HepG2 (cell line): ENCODE data around the gene PP2D1. TPM values are rescaled to one million over a fixed set of nuclear protein-coding genes. Genes with fewer than 3 reads are reported as not detected.
A peak's percentile ranks its signal among the peaks of the same experiment; 100 is the strongest.

Source experiments
- ATAC-seq: fragments of 200-7000 bp; cut with Tn5 transposase; 3 replicates; pipeline ENCODE4 v1.9.1; 2020; ENCODE audit warnings: mild to moderate bottlenecking, moderate library complexity
- BruUV-seq: library from RNA; stranded (reverse); fragments of 400-500 nt; replicated peaks from 2 replicates; lab custom pipeline; 2021; lab: Mats Ljungman, UMichigan
- CTCF ChIA-PET: fragments of 300-600 bp; formaldehyde crosslinking; extraction: SDS; loops from one replicate; lab custom pipeline; 2021; ENCODE audit warnings: low total read pairs, inconsistent platforms, low intra/inter-chr PET ratio; lab: Yijun Ruan, JAX
- POLR2A ChIA-PET: fragments of 350-600 bp; sonication (Branson Sonifier 250); formaldehyde crosslinking; loops from one replicate; lab custom pipeline; 2020; ENCODE audit warnings: antibody characterized with exemption, inconsistent platforms; lab: Yijun Ruan, JAX
- DNase-seq: peaks from one replicate; pipeline ENCODE4 v3.0.0-alpha.2; 2015; ENCODE audit warnings: low spot score
- FAIRE-seq: peaks from 3 replicates; lab custom pipeline; 2011; peaks lifted over from hg19 to GRCh38; lab: Jason Lieb, UNC
- H2AFZ ChIP-seq: one replicate; pipeline ENCODE4 v1.6.1; 2011; ENCODE audit warnings: low read length, inconsistent platforms
- H3K27ac ChIP-seq: fragments of 300-600 bp; 3 replicates; pipeline ENCODE4 v1.8.0; 2011; ENCODE audit warnings: mixed run types, mild to moderate bottlenecking, mixed read lengths, low read length, inconsistent platforms; ENCODE audit not compliant: insufficient read depth; ENCODE audit errors: extremely low read length
- H3K27me3 ChIP-seq, 2 experiments: fragments of 200-600 bp in 1 of 2; 2 replicates in 1 of 2; 3 replicates in 1 of 2; pipeline versions ENCODE4 v1.6.0 to v1.8.0; 2011; ENCODE audit warnings: low read length in 2 of 2, mild to moderate bottlenecking in 2 of 2, moderate library complexity in 2 of 2, inconsistent platforms in 1 of 2; ENCODE audit not compliant: insufficient read depth in 2 of 2, control insufficient read depth in 1 of 2
- H3K36me3 ChIP-seq, 2 experiments: fragments of 200-600 bp in 1 of 2; replicated peaks in 1 of 2; 2 replicates in 1 of 2; 3 replicates in 1 of 2; pipeline versions ENCODE4 v1.5.1 to v1.8.0; 2011; ENCODE audit warnings: low read length in 2 of 2, inconsistent platforms in 1 of 2; ENCODE audit not compliant: insufficient read depth in 2 of 2, control insufficient read depth in 1 of 2
- H3K4me1 ChIP-seq: 2 replicates; pipeline ENCODE4 v1.5.1; 2012; ENCODE audit warnings: low read length, inconsistent platforms; ENCODE audit not compliant: insufficient read depth
- H3K4me2 ChIP-seq: 2 replicates; pipeline ENCODE4 v1.6.0; 2011; ENCODE audit warnings: low read depth, low read length, inconsistent platforms
- H3K4me3 ChIP-seq, 3 experiments: fragments of 200-600 bp in 1 of 3; sonication (generic), shearing (Covaris generic) in 1 of 3; replicated peaks in 1 of 3; 2 replicates each; pipeline ENCODE4 v1.5.1; 2011 to 2016; ENCODE audit warnings: low read length in 3 of 3, inconsistent platforms in 2 of 3, low read depth in 2 of 3, mild to moderate bottlenecking in 2 of 3, control low read depth in 1 of 3, mixed read lengths in 1 of 3; ENCODE audit not compliant: insufficient read depth in 1 of 3
- H3K79me2 ChIP-seq: one replicate; pipeline ENCODE4 v1.6.1; 2011; ENCODE audit warnings: low read length, inconsistent platforms; ENCODE audit not compliant: insufficient read depth
- H3K9ac ChIP-seq: 2 replicates; pipeline ENCODE4 v1.6.0; 2011; ENCODE audit warnings: mild to moderate bottlenecking, low read depth, low read length, inconsistent platforms; ENCODE audit not compliant: insufficient read depth
- H3K9me3 ChIP-seq: 2 replicates; pipeline ENCODE4 v1.5.1; 2012; ENCODE audit warnings: mild to moderate bottlenecking, low read length
- H4K20me1 ChIP-seq: 2 replicates; pipeline ENCODE4 v1.6.0; 2011; ENCODE audit warnings: inconsistent platforms, mild to moderate bottlenecking, low read length, moderate library complexity; ENCODE audit not compliant: insufficient read depth
- ATF7 ChIP-seq, 2 experiments: fragments of 450-650 bp in 1 of 2; sonication (generic) in 1 of 2; formaldehyde crosslinking in 1 of 2; IDR thresholded peaks; 2 replicates each; pipeline versions ENCODE4 v1.4.0 to v1.6.1; 2016 to 2020; ENCODE audit warnings: antibody characterized with exemption in 1 of 2, mild to moderate bottlenecking in 1 of 2, missing genetic modification reagents in 1 of 2
- CC2D1A ChIP-seq: sonication (generic); formaldehyde crosslinking; IDR thresholded peaks from 2 replicates; pipeline ENCODE4 v1.8.1; 2023; ENCODE audit warnings: mild to moderate bottlenecking, missing genetic modification reagents
- FOSL2 ChIP-seq: sonication (generic); formaldehyde crosslinking; IDR thresholded peaks from 2 replicates; pipeline ENCODE4 v1.4.0; 2020; ENCODE audit warnings: missing genetic modification reagents
- HOXA5 ChIP-seq: sonication (generic); formaldehyde crosslinking; IDR thresholded peaks from 2 replicates; pipeline ENCODE4 v1.4.0; 2020; ENCODE audit warnings: missing genetic modification reagents
- IKZF4 ChIP-seq: sonication (generic); formaldehyde crosslinking; IDR thresholded peaks from 2 replicates; pipeline ENCODE4 v1.5.1; 2020; ENCODE audit warnings: borderline replicate concordance, mild to moderate bottlenecking, low read depth, missing genetic modification reagents; ENCODE audit errors: not compliant biosample characterization
- KDM2A ChIP-seq: sonication (generic); formaldehyde crosslinking; IDR thresholded peaks from 2 replicates; pipeline ENCODE4 v1.4.0; 2020; ENCODE audit warnings: low read depth, missing genetic modification reagents, borderline replicate concordance
- MAFF ChIP-seq: IDR thresholded peaks from 2 replicates; pipeline ENCODE4 v1.6.1; 2011; ENCODE audit warnings: low read depth, low read length, improper control_type of control experiment
- MAFK ChIP-seq, 2 experiments: IDR thresholded peaks in 1 of 2; conservative IDR thresholded peaks in 1 of 2; 2 replicates each; pipeline ENCODE4 v1.6.1; 2011; ENCODE audit warnings: improper control_type of control experiment in 2 of 2, low read length in 2 of 2
- NFE2 ChIP-seq: sonication (generic); formaldehyde crosslinking; IDR thresholded peaks from 2 replicates; pipeline ENCODE4 v1.4.0; 2020; ENCODE audit warnings: missing genetic modification reagents
- NR2C2 ChIP-seq: sonication (generic); formaldehyde crosslinking; IDR thresholded peaks from 2 replicates; pipeline ENCODE4 v1.4.0; 2020; ENCODE audit warnings: missing genetic modification reagents, mild to moderate bottlenecking, moderate library complexity, borderline replicate concordance
- PAF1 ChIP-seq: IDR thresholded peaks from 2 replicates; pipeline ENCODE4 v1.6.1; 2016; ENCODE audit warnings: missing genetic modification reagents, missing compliant biosample characterization
- PAWR ChIP-seq: sonication (generic); formaldehyde crosslinking; IDR thresholded peaks from 2 replicates; pipeline ENCODE4 v1.4.0; 2020; ENCODE audit warnings: missing genetic modification reagents, mild to moderate bottlenecking, borderline replicate concordance
- TOE1 ChIP-seq: sonication (generic); formaldehyde crosslinking; IDR thresholded peaks from 2 replicates; pipeline ENCODE4 v1.4.0; 2020; ENCODE audit warnings: mild to moderate bottlenecking, missing genetic modification reagents
- U2AF2 ChIP-seq: fragments of 200-400 bp; formaldehyde crosslinking; IDR thresholded peaks from 2 replicates; pipeline ENCODE4 v1.6.1; 2017; ENCODE audit warnings: low read depth, mild to moderate bottlenecking, low read length
- ZBTB21 ChIP-seq: sonication (generic); formaldehyde crosslinking; IDR thresholded peaks from 2 replicates; pipeline ENCODE4 v1.4.0; 2020; ENCODE audit warnings: missing genetic modification reagents
- ZNF136 ChIP-seq: sonication (generic); formaldehyde crosslinking; IDR thresholded peaks from 2 replicates; pipeline ENCODE4 v1.8.1; 2022; ENCODE audit warnings: low read depth, mild to moderate bottlenecking, moderate library complexity, missing genetic modification reagents
- ZNF326 ChIP-seq: sonication (generic); formaldehyde crosslinking; IDR thresholded peaks from 2 replicates; pipeline ENCODE4 v1.4.0; 2020; ENCODE audit warnings: missing genetic modification reagents, borderline replicate concordance
- ZNF83 ChIP-seq: sonication (generic); formaldehyde crosslinking; IDR thresholded peaks from 2 replicates; pipeline ENCODE4 v1.4.0; 2020; ENCODE audit warnings: missing genetic modification reagents, mild to moderate bottlenecking, borderline replicate concordance
- ZNF850 ChIP-seq: sonication (generic); formaldehyde crosslinking; conservative IDR thresholded peaks from 2 replicates; pipeline ENCODE4 v1.9.0; 2021; ENCODE audit warnings: mild to moderate bottlenecking, missing genetic modification reagents
- WGBS: methylation state at CpG from one replicate; pipeline ENCODE4 v1.1.6; 2017; ENCODE audit warnings: low lambda C conversion rate; 5-methylcytosine and 5-hydroxymethylcytosine counted together
- in situ Hi-C: cut with HindIII; loops from 2 replicates; pipeline ENCODE4 v1.10.0; 2017; ENCODE audit warnings: low pct_unique_long_range_greater_than_20kb; ENCODE audit not compliant: extremely low pct_ligation_motif_present
- intact Hi-C: fragments of 100-400 bp; cut with micrococcal nuclease; formaldehyde crosslinking; loops from one replicate; pipeline ENCODE4 v1.10.0; 2022; ENCODE audit not compliant: unreplicated experiment
- polyA plus RNA-seq, 8 experiments: library from polyadenylated mRNA; depleted of rRNA in 3 of 8; stranded (reverse) in 7 of 8; unstranded in 1 of 8; fragments of >200 nt; fragmentation: Illumina TruSeq in 4 of 8; extraction: Trizol in 4 of 8; gene quantifications; 2 replicates each; pipeline versions ENCODE4 v1.2.1 to v1.2.3, GENCODE V29; 2011 to 2016; ENCODE audit warnings: low read depth in 4 of 8, missing spikeins in 1 of 8, mixed read lengths in 1 of 8; ENCODE audit not compliant: insufficient read depth in 1 of 8
- total RNA-seq, 5 experiments: library from RNA; depleted of rRNA; stranded (reverse); fragments of >200 nt; fragmentation: Illumina TruSeq; extraction: Trizol; gene quantifications; 2 replicates each; pipeline ENCODE4 v1.2.3, GENCODE V29; 2016; ENCODE audit warnings: low read depth in 1 of 5
- TF ChIP-seq, protein P1 (sequence below): sonication (generic); formaldehyde crosslinking; conservative IDR thresholded peaks from 2 replicates; pipeline ENCODE4 v1.5.0; 2020; ENCODE audit warnings: missing genetic modification reagents
- TF ChIP-seq, protein P2 (sequence below), 2 experiments: sonication (generic) in 1 of 2; formaldehyde crosslinking in 1 of 2; IDR thresholded peaks; 2 replicates each; pipeline versions ENCODE4 v1.5.1 to v1.6.1; 2011 to 2020; ENCODE audit warnings: borderline replicate concordance in 1 of 2, low read depth in 1 of 2, low read length in 1 of 2, mild to moderate bottlenecking in 1 of 2, missing genetic modification reagents in 1 of 2, moderate library complexity in 1 of 2

Gene PP2D1
- total and polyA plus RNA-seq, 2 of the 13 experiments (the other 11 are each of a cell fraction or from before 2014, with no cell fraction given) = not detected

DNA sequence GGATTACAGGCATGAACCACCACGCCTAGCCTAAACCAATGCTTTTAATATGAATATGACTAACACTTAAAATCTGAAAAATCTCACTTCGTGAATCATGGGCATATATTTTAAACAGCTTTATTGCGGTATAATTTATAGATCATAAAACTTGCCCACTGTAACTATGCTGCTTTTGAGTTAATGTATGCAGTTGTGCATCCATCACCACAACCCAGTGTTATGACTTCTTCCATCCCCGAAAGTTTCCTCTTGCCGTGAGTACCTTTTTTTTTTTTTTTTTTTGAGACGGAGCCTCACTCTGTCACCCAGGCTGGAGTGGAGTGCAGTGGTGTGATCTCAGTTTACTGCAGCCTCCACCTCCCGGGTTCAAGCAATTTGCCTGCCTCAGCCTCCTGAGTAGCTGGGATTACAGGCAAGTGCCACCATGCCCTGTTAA lies 35.3 kb upstream of the PP2D1 start (continued):
- TF ChIP-seq, protein P1, sequence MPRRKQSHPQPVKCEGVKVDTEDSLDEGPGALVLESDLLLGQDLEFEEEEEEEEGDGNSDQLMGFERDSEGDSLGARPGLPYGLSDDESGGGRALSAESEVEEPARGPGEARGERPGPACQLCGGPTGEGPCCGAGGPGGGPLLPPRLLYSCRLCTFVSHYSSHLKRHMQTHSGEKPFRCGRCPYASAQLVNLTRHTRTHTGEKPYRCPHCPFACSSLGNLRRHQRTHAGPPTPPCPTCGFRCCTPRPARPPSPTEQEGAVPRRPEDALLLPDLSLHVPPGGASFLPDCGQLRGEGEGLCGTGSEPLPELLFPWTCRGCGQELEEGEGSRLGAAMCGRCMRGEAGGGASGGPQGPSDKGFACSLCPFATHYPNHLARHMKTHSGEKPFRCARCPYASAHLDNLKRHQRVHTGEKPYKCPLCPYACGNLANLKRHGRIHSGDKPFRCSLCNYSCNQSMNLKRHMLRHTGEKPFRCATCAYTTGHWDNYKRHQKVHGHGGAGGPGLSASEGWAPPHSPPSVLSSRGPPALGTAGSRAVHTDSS (CRISPR knock-in tag) = no peak
- no peak for TF ChIP-seq ATF7 (IDR thresholded peaks at IDR 0.05)
- TF ChIP-seq ATF7 (CRISPR knock-in tag; IDR thresholded peaks at IDR 0.05) = no peak
- TF ChIP-seq CC2D1A (CRISPR knock-in tag) = no peak
- no peak for TF ChIP-seq HOXA5 (CRISPR knock-in tag)
- TF ChIP-seq ZNF850 (CRISPR knock-in tag) = no peak

DNA sequence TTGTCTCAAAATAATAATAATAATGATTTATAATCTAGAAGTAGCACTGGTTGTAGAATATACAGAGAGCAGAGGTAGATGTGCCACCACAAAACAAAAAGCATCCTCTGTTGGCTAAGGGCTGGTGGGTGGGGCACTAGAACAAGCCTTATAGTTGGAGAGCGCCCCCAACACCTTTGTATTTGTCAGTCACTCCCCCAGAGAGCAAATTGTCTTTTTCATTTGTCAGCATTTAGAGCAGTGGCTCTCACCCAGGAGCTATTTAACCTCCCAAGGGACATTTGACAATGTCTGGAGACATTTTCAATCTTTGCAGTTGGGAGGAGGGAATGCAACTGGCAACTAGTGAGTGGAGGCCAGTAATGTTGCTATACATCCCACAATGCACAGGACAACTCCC lies 34.5 kb upstream of the PP2D1 start:
- FAIRE-seq = no peak
- no peak for TF ChIP-seq IKZF4 (CRISPR knock-in tag)
- TF ChIP-seq NR2C2 (CRISPR knock-in tag) = no peak
- TF ChIP-seq KDM2A (CRISPR knock-in tag) = no peak
- 0 out of 2 replicates have a peak, but pooled peaks have one; percentile 1 for TF ChIP-seq MAFF
- no peak for TF ChIP-seq PAWR (CRISPR knock-in tag)
- no peak for TF ChIP-seq ZNF136 (CRISPR knock-in tag)
- TF ChIP-seq ZNF83 (CRISPR knock-in tag) = no peak
- TF ChIP-seq ZBTB21 (CRISPR knock-in tag) = no peak
- TF ChIP-seq U2AF2 = no peak
- TF ChIP-seq MAFK (conservative IDR thresholded peaks at IDR 0.05 in 1 of 2, IDR thresholded peaks at IDR 0.05 in 1 of 2; ENCODE audit: low read length in 2 of 2) = peak in 1 of 2 experiments; percentile 45; a peak in 3 of 4 replicates
- TF ChIP-seq, protein P2, sequence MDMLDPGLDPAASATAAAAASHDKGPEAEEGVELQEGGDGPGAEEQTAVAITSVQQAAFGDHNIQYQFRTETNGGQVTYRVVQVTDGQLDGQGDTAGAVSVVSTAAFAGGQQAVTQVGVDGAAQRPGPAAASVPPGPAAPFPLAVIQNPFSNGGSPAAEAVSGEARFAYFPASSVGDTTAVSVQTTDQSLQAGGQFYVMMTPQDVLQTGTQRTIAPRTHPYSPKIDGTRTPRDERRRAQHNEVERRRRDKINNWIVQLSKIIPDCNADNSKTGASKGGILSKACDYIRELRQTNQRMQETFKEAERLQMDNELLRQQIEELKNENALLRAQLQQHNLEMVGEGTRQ (IDR thresholded peaks at IDR 0.05; ENCODE audit: low read depth, low read length) = no peak
- TF ChIP-seq, protein P2 (CRISPR knock-in tag; IDR thresholded peaks at IDR 0.05; ENCODE audit: borderline replicate concordance) = no peak
- no peak for TF ChIP-seq NFE2 (CRISPR knock-in tag)
- no peak for TF ChIP-seq FOSL2
- TF ChIP-seq PAF1 = no peak
- TF ChIP-seq TOE1 (CRISPR knock-in tag) = no peak
- TF ChIP-seq ZNF326 = no peak

More for the DNA sequence above, 34.5 kb upstream of the PP2D1 start:
- no peaks in the 10 kb centered on the region for H3K36me3 ChIP-seq
- ChIA-PET CTCF (no interaction called here), POLR2A (no interaction called here)
- H3K27me3 ChIP-seq = no peaks in the 10 kb centered on the region
- H3K9me3 ChIP-seq = no peaks in the 10 kb centered on the region
- DNase-seq = no peak
- 83% methylated on average over 1 of the region's 1 CpG for WGBS
- no TSS peak for BruUV-seq
- no peak overlapping the region for H3K27ac ChIP-seq
- intact Hi-C loops (no loop called here), in situ Hi-C loops (no loop called here)
- no peaks in the 10 kb centered on the region; the same call in 1 of the 2 replicates for H4K20me1 ChIP-seq
- no peak overlapping the region for H3K4me2 ChIP-seq
- no peak for ATAC-seq
- H2AFZ ChIP-seq = no peak overlapping the region
- H3K79me2 ChIP-seq = no peaks in the 10 kb centered on the region
- H3K9ac ChIP-seq = no peak overlapping the region
- no peak overlapping the region for H3K4me3 ChIP-seq
- peaks cover 20% of the 10 kb centered on the region for H3K4me1 ChIP-seq
